Loucy (cell line): ENCODE results near the gene IFNA4.
"Not testable (repeated sequence)": the region's sequence is repeated elsewhere in the genome, so short reads cannot be mapped to it uniquely, and the experiment has no call there.

Experiments
- H2AFZ ChIP-seq: fragments of 200-600 bp; sonication (generic); 2 replicates; pipeline ENCODE4 v1.6.0; 2016; ENCODE audit warnings: antibody characterized with exemption, mild to moderate bottlenecking, low read length, moderate library complexity
- H3F3A ChIP-seq: fragments of 200-600 bp; 2 replicates; pipeline ENCODE4 v1.6.0; 2016; ENCODE audit warnings: antibody characterized with exemption, low read depth, mild to moderate bottlenecking
- H3K27me3 ChIP-seq: fragments of 200-600 bp; sonication (generic); 2 replicates; pipeline ENCODE4 v1.6.1; 2014; ENCODE audit warnings: low read length, mild to moderate bottlenecking; ENCODE audit not compliant: insufficient read depth, poor library complexity, severe bottlenecking
- H3K36me3 ChIP-seq: fragments of 200-600 bp; sonication (generic); 2 replicates; pipeline ENCODE4 v1.6.1; 2016; ENCODE audit warnings: low read length; ENCODE audit not compliant: insufficient read depth
- H3K4me1 ChIP-seq: fragments of 200-600 bp; sonication (generic); 2 replicates; pipeline ENCODE4 v1.5.1; 2014; ENCODE audit warnings: low read length, mild to moderate bottlenecking; ENCODE audit not compliant: insufficient read depth, poor library complexity, severe bottlenecking
- H3K4me2 ChIP-seq: fragments of 200-600 bp; sonication (generic); 2 replicates; pipeline ENCODE4 v1.6.0; 2014; ENCODE audit warnings: antibody characterized with exemption, low read length, low read depth, mild to moderate bottlenecking; ENCODE audit not compliant: poor library complexity, severe bottlenecking
- H3K4me3 ChIP-seq: fragments of 200-600 bp; sonication (generic); 2 replicates; pipeline ENCODE4 v1.5.1; 2014; ENCODE audit warnings: low read length, mild to moderate bottlenecking, mixed read lengths; ENCODE audit not compliant: poor library complexity, severe bottlenecking
- H3K79me2 ChIP-seq: fragments of 200-600 bp; sonication (generic); 2 replicates; pipeline ENCODE4 v1.6.1; 2014; ENCODE audit warnings: low read length; ENCODE audit not compliant: insufficient read depth
- H3K9ac ChIP-seq: fragments of 200-600 bp; sonication (generic); 2 replicates; pipeline ENCODE4 v1.6.0; 2014; ENCODE audit warnings: mild to moderate bottlenecking, low read depth, low read length, moderate library complexity; ENCODE audit not compliant: poor library complexity, severe bottlenecking
- H3K9me2 ChIP-seq: fragments of 200-600 bp; sonication (generic); replicated peaks from 2 replicates; pipeline ENCODE4 v1.6.1; 2016; ENCODE audit warnings: low read depth, low read length, mixed read lengths
- H3K9me3 ChIP-seq: fragments of 200-600 bp; sonication (generic); 2 replicates; pipeline ENCODE4 v1.6.1; 2014; ENCODE audit warnings: mild to moderate bottlenecking, antibody characterized with exemption, low read length, low read depth; ENCODE audit not compliant: insufficient read depth
- H4K20me1 ChIP-seq: fragments of 200-600 bp; sonication (generic); 2 replicates; pipeline ENCODE4 v1.6.0; 2014; ENCODE audit warnings: antibody characterized with exemption, low read length, mild to moderate bottlenecking; ENCODE audit not compliant: insufficient read depth, poor library complexity, severe bottlenecking
- EZH2phosphoT487 ChIP-seq: fragments of 200-600 bp; IDR thresholded peaks from 2 replicates; pipeline ENCODE4 v1.6.1; 2018; ENCODE audit warnings: antibody characterized with exemption, mild to moderate bottlenecking, moderate library complexity, borderline replicate concordance
- TF ChIP-seq, protein P1 (sequence below): fragments of 200-600 bp; sonication (generic); conservative IDR thresholded peaks from 2 replicates; pipeline ENCODE4 v1.5.1; 2014; ENCODE audit warnings: mild to moderate bottlenecking, antibody characterized with exemption, low read length

The IFNA4 gene

DNA sequence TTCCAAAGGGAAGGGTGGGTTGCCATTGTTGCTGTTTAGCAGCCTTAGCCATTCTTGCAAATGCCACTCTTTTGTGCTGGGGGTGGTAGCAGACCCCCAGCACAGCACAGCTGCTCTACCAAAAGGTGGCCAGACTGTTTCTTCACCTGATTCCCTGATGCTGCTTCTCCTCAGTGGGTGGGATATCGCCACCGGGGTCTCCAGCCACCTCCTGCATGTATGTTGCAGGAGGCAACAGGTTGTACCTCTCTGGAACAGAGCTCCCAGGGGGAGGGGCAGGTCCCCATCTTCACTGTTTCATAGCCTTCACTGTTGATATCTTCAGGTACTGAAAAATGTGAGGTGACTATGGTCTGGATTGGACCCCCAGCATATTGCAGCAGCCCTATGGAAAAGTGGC lies 23.4 kb upstream of the IFNA4 start:
- H3K79me2 ChIP-seq, H2AFZ ChIP-seq, H4K20me1 ChIP-seq, H3K36me3 ChIP-seq, H3K9me3 ChIP-seq, H3F3A ChIP-seq, H3K9me2 ChIP-seq, H3K4me1 ChIP-seq, H3K27me3 ChIP-seq, H3K4me3 ChIP-seq, H3K9ac ChIP-seq, H3K4me2 ChIP-seq: not testable (repeated sequence)

DNA sequence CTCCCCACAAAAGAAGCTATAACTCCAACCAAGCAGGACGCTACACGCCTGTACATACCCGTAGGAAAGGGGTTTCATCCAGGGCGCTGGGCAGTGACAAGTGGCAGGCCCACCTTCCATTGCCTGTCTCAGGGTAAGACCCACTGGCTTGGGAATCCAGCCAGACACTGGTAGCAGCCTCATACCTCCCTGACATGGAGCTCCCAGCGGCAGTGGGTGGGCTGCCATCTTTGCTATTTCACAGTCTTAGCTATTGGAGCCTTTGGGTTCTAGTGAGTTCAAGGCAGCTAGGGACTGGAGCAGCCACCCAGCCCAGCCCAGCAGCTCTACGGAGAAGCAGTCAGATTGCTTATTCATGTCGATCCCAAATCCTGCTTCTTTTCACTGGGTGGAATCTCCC lies 22.9 kb upstream of the IFNA4 start:
- no peaks in the 10 kb centered on the region for H3K36me3 ChIP-seq
- H3K9ac ChIP-seq: no peak overlapping the region

DNA sequence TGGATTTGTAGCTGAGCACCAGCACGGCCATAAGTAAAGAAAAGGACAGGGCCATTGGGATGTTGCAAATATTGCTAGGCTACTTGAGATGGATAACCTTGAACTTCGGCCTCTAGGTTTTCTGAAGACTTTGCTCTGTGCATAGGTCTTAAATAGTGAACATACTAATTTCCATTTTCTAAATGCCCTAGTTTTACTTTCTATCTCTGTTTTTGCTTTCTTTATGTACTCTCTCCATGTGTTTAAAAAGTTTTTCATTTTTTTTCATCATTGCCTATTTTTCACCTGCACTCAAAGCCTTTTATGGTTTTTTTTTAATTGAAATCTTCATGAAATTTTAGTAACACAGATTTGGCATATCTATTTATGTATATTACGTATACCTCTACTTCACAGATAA lies 19.7 kb upstream of the IFNA4 start, which contains the start of gene IFNA10:
IFNA10 (minus strand) TSS at position 101 of the 400 bp plus-strand sequence; CDS start at position 55, 46 bp downstream.
- not testable (repeated sequence) for H3K36me3 ChIP-seq, H3K9me3 ChIP-seq, H3K4me2 ChIP-seq, H3F3A ChIP-seq, H3K4me1 ChIP-seq, H3K27me3 ChIP-seq, H3K9me2 ChIP-seq, H2AFZ ChIP-seq, H3K79me2 ChIP-seq, H4K20me1 ChIP-seq, H3K4me3 ChIP-seq, H3K9ac ChIP-seq

More for the DNA sequence above, 22.9 kb upstream of the IFNA4 start:
- Histone ChIP-seq H3K4me1 (no peaks in the 10 kb centered on the region), H3K4me3 (no peak overlapping the region), H3K27me3 (no peaks in the 10 kb centered on the region), H3K79me2 (no peaks in the 10 kb centered on the region), H3K4me2 (no peak overlapping the region), H3K9me2 (no peaks in the 10 kb centered on the region), H3F3A (no peaks in the 10 kb centered on the region), H2AFZ (no peak overlapping the region), H4K20me1 (no peaks in the 10 kb centered on the region), H3K9me3 (no peaks in the 10 kb centered on the region)
- TF ChIP-seq, protein P1, sequence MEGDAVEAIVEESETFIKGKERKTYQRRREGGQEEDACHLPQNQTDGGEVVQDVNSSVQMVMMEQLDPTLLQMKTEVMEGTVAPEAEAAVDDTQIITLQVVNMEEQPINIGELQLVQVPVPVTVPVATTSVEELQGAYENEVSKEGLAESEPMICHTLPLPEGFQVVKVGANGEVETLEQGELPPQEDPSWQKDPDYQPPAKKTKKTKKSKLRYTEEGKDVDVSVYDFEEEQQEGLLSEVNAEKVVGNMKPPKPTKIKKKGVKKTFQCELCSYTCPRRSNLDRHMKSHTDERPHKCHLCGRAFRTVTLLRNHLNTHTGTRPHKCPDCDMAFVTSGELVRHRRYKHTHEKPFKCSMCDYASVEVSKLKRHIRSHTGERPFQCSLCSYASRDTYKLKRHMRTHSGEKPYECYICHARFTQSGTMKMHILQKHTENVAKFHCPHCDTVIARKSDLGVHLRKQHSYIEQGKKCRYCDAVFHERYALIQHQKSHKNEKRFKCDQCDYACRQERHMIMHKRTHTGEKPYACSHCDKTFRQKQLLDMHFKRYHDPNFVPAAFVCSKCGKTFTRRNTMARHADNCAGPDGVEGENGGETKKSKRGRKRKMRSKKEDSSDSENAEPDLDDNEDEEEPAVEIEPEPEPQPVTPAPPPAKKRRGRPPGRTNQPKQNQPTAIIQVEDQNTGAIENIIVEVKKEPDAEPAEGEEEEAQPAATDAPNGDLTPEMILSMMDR: no peak
- TF ChIP-seq EZH2phosphoT487: no peak

DNA sequence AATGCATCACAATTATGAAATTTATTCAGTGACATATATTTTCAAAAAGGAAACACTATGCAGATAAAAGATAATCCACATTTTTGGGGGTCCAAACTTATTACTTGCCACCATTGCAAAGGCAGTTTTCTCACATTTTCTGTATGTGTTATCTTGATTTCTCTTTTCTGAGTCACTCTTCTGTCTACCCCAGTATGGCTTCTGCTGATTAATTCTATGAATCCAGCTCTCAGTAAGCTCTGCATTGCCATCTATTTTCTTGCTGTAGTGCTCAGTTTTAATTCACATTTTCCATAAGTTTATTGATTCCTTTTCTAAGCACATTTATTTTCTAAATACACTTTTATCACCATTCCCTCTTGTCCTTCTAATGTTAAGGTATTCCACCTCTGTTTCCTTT lies 17.8 kb upstream of the IFNA4 start:
- no peaks in the 10 kb centered on the region for H3K27me3 ChIP-seq
- no peak for TF ChIP-seq EZH2phosphoT487
- TF ChIP-seq, protein P1: no peak
- H3K4me3 ChIP-seq: no peak overlapping the region
- no peak overlapping the region for H3K9ac ChIP-seq
- no peaks in the 10 kb centered on the region for H3K79me2 ChIP-seq
- no peak overlapping the region for H2AFZ ChIP-seq
- H4K20me1 ChIP-seq: no peaks in the 10 kb centered on the region
- H3K36me3 ChIP-seq: no peaks in the 10 kb centered on the region
- no peak overlapping the region for H3K4me2 ChIP-seq
- no peaks in the 10 kb centered on the region for H3K4me1 ChIP-seq
- H3K9me3 ChIP-seq: no peaks in the 10 kb centered on the region
- H3F3A ChIP-seq: no peaks in the 10 kb centered on the region
- H3K9me2 ChIP-seq: no peaks in the 10 kb centered on the region

DNA sequence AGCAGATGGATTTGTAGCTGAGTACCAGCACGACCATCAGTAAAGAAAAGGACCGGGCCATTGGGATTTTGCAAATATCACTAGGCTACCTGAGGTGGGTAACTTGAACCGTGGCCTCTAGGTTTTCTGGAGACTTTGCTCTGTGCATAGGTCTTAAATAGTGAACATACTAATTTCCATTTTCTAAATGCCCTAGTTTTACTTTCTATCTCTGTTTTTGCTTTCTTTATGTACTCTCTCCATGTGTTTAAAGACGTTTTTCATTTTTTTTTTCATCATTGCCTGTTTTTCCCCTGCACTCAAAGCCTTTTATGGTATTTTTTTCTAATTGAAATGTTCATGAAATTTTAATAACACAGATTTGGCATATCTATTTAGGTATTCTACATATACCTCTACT lies 14.7 kb upstream of the IFNA4 start, which contains the start of gene IFNA7:
IFNA7 (minus strand) TSS at position 101 of the 400 bp plus-strand sequence; CDS start at position 61, 40 bp downstream.
- H3K79me2 ChIP-seq, H4K20me1 ChIP-seq, H3K27me3 ChIP-seq, H3K4me1 ChIP-seq, H3F3A ChIP-seq, H3K9me2 ChIP-seq, H3K36me3 ChIP-seq, H3K4me2 ChIP-seq, H2AFZ ChIP-seq, H3K9me3 ChIP-seq, H3K9ac ChIP-seq, H3K4me3 ChIP-seq: not testable (repeated sequence)
